HCT116 (cell line): ENCODE data around the gene SPATA31E1.

Experiments used
- ELF1 ChIP-seq: IDR thresholded peaks from 2 replicates; pipeline ENCODE4 v1.6.1; 2012; ENCODE audit warnings: low read depth, borderline replicate concordance
- EZH2 ChIP-seq: fragments of 200-600 bp; sonication (generic); IDR thresholded peaks from 2 replicates; pipeline ENCODE4 v1.6.1; 2017; ENCODE audit warnings: antibody characterized with exemption, mixed run types
- EZH2phosphoT487 ChIP-seq: fragments of 200-600 bp; IDR thresholded peaks from 2 replicates; pipeline ENCODE4 v1.6.1; 2018; ENCODE audit warnings: antibody characterized with exemption, borderline replicate concordance
- JUND ChIP-seq: IDR thresholded peaks from 2 replicates; pipeline ENCODE4 v1.6.1; 2012
- POLR2A ChIP-seq: IDR thresholded peaks from 2 replicates; pipeline ENCODE4 v1.7.0; 2011; ENCODE audit warnings: borderline replicate concordance; ENCODE audit not compliant: insufficient read depth, insufficient read length; ENCODE audit errors: extremely low read depth
- POLR2AphosphoS5 ChIP-seq: IDR thresholded peaks from 2 replicates; pipeline ENCODE4 v1.6.1; 2011; ENCODE audit warnings: mild to moderate bottlenecking, low read depth, low read length, moderate library complexity
- RAD21 ChIP-seq: IDR thresholded peaks from 2 replicates; pipeline ENCODE4 v1.6.1; 2012; ENCODE audit warnings: low read depth, mild to moderate bottlenecking
- SP1 ChIP-seq: IDR thresholded peaks from 2 replicates; pipeline ENCODE4 v1.6.1; 2012; ENCODE audit warnings: low read depth
- TCF7L2 ChIP-seq: IDR thresholded peaks from 2 replicates; pipeline ENCODE4 v1.7.0; 2011; ENCODE audit warnings: borderline replicate concordance, inconsistent platforms; ENCODE audit not compliant: insufficient read depth, insufficient read length; ENCODE audit errors: extremely low read depth
- YY1 ChIP-seq: IDR thresholded peaks from 2 replicates; pipeline ENCODE4 v1.6.1; 2011; ENCODE audit warnings: low read length, low read depth, moderate library complexity, mild to moderate bottlenecking; ENCODE audit not compliant: insufficient replicate concordance; ENCODE audit errors: extremely low read depth
- ZFX ChIP-seq: fragments of 450-650 bp; IDR thresholded peaks from 2 replicates; pipeline ENCODE4 v1.6.1; 2017
- TF ChIP-seq, protein P1 (sequence below), 3 experiments: fragments of 200-600 bp in 1 of 3; sonication (generic) in 1 of 3; IDR thresholded peaks in 2 of 3; conservative IDR thresholded peaks in 1 of 3; 2 replicates each; pipeline ENCODE4 v1.5.1; 2012 to 2017; ENCODE audit warnings: low read depth in 2 of 3, low read length in 2 of 3, antibody characterized with exemption in 1 of 3, borderline replicate concordance in 1 of 3, control low read depth in 1 of 3, mild to moderate bottlenecking in 1 of 3, mixed read lengths in 1 of 3, mixed run types in 1 of 3, moderate library complexity in 1 of 3; ENCODE audit not compliant: insufficient read depth in 1 of 3
- TF ChIP-seq, protein P2 (sequence below): IDR thresholded peaks from 2 replicates; pipeline ENCODE4 v1.6.1; 2012; ENCODE audit warnings: low read depth
- TF ChIP-seq, protein P3 (sequence below): IDR thresholded peaks from 2 replicates; pipeline ENCODE4 v1.6.1; 2011; ENCODE audit warnings: mild to moderate bottlenecking, low read length, moderate library complexity; ENCODE audit not compliant: insufficient replicate concordance; ENCODE audit errors: extremely low read depth

DNA sequence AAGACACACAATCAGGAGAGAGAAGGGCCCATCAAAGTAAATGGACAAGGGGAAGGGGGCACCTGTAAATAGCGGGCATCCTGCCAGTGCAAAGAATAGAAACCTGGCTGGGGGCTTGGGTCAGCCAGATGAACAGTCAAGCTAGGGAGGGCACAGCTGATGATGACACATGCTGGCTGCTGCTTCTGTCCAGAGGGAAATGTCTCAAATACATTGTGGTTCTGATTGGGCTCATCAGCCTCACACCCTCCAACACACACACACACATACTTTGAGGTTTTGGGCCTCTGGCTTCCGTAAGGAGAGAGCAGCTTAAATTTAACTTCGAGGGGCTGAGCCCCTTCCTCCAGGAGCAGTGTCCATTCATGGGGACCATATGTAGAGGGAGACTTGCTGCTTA, 27.6 kb upstream of the SPATA31E1 start:
- TF ChIP-seq EZH2phosphoT487 (no peak), POLR2A (no peak), TCF7L2 (no peak), EZH2 (no peak), JUND (no peak), SP1 (no peak), POLR2AphosphoS5 (no peak), ZFX (no peak), ELF1 (no peak), YY1 (no peak), RAD21 (no peak)
- TF ChIP-seq, protein P1, sequence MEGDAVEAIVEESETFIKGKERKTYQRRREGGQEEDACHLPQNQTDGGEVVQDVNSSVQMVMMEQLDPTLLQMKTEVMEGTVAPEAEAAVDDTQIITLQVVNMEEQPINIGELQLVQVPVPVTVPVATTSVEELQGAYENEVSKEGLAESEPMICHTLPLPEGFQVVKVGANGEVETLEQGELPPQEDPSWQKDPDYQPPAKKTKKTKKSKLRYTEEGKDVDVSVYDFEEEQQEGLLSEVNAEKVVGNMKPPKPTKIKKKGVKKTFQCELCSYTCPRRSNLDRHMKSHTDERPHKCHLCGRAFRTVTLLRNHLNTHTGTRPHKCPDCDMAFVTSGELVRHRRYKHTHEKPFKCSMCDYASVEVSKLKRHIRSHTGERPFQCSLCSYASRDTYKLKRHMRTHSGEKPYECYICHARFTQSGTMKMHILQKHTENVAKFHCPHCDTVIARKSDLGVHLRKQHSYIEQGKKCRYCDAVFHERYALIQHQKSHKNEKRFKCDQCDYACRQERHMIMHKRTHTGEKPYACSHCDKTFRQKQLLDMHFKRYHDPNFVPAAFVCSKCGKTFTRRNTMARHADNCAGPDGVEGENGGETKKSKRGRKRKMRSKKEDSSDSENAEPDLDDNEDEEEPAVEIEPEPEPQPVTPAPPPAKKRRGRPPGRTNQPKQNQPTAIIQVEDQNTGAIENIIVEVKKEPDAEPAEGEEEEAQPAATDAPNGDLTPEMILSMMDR (IDR thresholded peaks at IDR 0.05 in 2 of 3, conservative IDR thresholded peaks at IDR 0.05 in 1 of 3; ENCODE audit: borderline replicate concordance in 1 of 3, insufficient read depth in 1 of 3, low read depth in 2 of 3, low read length in 2 of 3) = no peak
- TF ChIP-seq, protein P2, sequence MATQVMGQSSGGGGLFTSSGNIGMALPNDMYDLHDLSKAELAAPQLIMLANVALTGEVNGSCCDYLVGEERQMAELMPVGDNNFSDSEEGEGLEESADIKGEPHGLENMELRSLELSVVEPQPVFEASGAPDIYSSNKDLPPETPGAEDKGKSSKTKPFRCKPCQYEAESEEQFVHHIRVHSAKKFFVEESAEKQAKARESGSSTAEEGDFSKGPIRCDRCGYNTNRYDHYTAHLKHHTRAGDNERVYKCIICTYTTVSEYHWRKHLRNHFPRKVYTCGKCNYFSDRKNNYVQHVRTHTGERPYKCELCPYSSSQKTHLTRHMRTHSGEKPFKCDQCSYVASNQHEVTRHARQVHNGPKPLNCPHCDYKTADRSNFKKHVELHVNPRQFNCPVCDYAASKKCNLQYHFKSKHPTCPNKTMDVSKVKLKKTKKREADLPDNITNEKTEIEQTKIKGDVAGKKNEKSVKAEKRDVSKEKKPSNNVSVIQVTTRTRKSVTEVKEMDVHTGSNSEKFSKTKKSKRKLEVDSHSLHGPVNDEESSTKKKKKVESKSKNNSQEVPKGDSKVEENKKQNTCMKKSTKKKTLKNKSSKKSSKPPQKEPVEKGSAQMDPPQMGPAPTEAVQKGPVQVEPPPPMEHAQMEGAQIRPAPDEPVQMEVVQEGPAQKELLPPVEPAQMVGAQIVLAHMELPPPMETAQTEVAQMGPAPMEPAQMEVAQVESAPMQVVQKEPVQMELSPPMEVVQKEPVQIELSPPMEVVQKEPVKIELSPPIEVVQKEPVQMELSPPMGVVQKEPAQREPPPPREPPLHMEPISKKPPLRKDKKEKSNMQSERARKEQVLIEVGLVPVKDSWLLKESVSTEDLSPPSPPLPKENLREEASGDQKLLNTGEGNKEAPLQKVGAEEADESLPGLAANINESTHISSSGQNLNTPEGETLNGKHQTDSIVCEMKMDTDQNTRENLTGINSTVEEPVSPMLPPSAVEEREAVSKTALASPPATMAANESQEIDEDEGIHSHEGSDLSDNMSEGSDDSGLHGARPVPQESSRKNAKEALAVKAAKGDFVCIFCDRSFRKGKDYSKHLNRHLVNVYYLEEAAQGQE = no peak
- TF ChIP-seq, protein P3, sequence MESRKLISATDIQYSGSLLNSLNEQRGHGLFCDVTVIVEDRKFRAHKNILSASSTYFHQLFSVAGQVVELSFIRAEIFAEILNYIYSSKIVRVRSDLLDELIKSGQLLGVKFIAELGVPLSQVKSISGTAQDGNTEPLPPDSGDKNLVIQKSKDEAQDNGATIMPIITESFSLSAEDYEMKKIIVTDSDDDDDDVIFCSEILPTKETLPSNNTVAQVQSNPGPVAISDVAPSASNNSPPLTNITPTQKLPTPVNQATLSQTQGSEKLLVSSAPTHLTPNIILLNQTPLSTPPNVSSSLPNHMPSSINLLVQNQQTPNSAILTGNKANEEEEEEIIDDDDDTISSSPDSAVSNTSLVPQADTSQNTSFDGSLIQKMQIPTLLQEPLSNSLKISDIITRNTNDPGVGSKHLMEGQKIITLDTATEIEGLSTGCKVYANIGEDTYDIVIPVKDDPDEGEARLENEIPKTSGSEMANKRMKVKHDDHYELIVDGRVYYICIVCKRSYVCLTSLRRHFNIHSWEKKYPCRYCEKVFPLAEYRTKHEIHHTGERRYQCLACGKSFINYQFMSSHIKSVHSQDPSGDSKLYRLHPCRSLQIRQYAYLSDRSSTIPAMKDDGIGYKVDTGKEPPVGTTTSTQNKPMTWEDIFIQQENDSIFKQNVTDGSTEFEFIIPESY = no peak
